T follicular helper cell (primary cell): Measurements from ENCODE around the gene IPPK.
"Not testable (repeated sequence)": the region's sequence is repeated elsewhere in the genome, so short reads cannot be mapped to it uniquely, and the experiment has no call there.

Experiments
- DNase-seq: peaks from one replicate; pipeline ENCODE4 v3.0.0-alpha.2; 2020; ENCODE audit warnings: low read depth

IPPK gene

DNA sequence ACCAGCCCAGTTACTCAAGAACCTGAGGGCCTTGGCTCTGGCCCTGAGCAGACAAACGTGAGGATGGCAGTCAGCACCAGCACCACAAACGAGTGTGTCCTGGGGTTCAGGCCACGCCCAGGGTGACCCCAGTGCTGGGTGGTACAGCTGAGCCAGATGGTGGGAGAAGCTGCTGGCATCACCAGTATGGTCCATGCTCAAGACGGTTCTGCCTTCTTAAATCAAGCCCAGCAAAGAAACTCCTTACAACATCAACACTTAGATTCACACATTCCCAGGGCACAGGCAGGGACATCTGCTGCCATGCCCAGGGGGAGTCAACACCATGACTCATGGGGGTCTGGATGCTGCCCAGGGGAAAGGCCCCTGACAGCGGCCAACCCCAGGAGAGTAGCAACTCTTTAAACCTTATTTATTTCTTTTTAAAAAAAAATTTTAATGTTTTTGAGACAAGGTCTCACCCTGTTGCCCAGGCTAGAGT is 31.3 kb downstream of the IPPK start:
- no peak for DNase-seq

DNA sequence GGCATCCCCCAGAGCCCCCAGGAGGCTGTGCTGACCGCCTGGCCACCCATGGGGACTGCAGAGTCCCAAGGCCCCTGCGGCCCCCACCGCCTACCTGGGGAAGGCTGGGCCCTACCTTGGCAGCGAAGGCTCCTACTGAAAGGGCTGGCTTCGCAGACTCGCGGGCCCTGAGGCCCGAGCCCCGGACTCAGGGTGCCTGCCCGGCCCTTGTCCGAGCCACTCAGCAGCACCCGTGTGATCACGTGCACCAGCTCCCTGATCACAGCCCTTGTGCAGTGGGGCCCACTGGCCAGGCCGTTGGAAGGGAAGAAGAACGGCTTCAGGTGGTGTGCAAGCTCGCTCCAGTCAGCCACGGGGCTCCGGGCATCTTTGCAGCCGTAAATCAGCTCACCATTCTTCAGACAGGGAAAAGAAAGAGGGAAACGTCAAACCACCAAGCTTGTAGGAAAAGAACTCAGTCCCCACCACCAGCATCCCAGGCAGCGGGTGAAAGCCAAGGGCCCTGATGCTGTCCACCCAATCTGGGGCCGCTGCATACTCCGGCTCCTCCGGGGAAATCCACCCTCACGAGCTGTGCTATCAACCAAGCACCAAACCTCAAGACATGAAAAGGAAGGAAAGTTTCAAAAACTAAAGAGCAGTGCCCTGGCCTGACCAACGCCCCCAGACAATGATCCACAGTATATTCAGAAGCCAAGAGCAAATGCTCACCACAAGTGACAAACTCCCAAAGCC is 31.9 kb downstream of the IPPK start:
- no peak for DNase-seq

DNA sequence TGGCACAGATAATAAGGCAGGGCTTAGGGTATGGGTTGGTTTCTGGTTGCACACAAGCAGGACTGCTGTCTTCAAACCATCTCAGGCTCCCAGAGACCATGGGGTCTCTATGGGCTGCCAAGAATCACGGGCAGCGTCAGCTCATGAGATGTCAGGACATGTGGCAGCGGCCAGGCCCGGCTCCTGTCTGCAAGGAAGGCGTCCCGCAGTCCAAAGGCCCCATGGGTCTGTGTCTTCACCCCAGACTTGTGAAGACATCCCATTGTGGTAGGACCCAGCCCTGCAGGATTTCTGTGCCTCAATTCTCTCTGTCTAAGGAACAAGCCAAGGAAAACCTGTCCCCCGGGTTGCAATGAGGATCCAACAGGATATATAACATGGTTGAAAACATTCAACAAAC is 32.6 kb downstream of the IPPK start:
- no peak for DNase-seq

DNA sequence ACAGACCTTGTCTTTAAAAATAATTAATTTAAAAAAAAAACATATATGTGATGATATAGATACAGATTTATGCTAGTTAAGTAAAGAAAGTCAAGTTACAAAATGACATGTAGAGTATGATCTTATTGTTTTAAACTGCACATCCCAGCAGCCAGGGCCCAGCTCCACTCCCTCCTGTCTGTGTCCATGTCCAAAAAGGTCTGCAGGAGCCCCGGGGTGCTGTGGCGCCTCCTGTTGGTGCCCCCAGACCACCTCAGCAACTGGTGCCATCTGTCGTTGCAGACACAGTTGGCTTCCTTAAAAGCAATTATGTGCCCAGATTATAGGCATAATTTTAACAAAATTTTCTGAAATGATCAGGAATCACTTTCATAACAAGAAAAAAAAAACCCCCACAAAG is 33.3 kb downstream of the IPPK start:
- no peak for DNase-seq

DNA sequence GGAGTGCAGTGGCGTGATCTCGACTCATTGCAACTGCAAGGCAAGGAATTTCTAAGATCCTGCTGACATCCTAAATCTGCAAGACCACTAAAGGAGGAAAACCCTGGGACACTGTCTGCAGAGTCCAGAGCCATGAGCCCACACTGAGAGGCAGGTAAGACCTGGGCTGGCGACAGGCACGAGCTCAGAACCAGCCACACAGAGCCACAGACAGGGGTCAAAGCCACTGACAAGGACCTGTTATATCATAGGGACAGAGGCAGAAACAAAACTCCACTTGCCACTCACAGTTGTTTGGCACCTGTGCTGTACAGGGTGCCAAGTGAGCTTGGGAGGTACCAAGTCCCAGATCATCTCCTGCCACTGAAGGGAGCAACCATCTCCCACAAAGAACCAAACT is 34.2 kb downstream of the IPPK start:
- no peak for DNase-seq

DNA sequence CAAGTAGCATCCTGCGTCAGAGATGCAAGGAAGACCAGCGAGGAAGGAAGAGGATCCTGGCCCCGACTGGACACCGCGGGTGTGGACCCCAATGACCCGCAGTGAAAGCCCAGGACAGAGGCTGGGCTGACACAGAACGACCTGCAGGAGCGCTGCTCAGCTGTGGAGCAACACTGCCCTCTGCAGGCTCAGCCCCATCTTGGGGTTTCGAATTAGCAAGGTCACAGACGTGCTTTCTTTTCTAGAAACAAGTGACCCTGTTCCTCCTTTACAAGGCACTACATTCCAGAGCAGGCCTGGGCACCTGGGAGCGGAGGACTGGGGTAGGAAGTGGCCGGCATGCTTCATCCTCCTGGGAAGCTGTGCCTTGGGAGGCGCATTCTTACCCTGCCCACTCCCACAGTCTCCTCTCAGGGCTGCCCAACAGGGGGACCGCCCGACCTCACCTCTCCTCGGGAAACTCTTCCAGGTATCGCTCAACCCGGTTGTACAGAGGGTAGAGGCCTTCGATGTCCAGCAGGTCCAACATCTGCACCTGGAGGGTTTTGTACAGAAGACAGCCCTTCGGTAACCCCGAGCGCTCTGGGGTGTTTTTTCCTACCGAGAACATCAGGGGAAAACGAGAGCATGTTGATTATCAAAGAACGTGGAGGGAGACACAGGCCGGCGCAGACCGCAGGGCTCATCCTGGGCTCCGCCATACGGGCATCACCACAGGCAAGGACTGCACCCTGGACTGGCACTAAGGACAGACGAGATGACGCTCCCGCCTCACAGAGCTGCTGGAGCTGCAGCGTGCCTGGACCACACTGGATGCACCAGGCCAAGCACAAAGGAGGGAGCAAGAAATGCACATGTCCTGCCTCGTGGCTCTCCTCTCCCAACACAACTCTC is 35.0 kb downstream of the IPPK start:
- DNase-seq, result peak; percentile 44

DNA sequence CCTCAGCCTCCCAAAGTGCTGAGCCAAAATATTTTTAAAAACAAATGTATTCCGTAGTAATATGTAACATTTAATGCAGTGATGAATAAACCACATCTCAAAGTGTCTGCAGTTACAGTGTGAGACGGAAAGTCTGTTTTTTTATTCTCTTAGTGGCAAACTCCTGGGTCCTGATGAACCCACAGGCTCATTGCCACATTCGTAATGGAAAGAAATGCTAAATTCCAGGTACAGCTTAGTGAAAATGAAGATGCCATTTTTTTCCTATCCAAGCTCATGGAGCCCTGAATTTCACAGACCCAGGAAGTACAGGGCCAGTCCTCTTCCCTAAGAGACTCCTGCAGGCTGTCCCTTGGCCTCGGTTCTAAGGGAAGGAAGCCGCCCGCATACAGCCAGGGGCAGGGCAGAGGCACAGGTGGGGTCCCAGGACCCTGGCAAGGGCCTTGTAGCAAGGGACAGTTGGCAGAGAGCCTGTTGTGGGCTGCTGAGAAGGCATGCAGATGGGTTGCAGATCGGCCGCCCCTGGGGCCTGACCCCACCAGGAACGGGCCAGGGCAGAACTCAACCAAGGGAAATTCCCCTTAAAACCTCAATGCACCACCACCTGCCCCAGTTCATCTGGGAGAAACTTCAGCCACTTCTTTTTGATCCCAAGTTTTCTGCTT is 36.2 kb downstream of the IPPK start:
- no peak for DNase-seq

DNA sequence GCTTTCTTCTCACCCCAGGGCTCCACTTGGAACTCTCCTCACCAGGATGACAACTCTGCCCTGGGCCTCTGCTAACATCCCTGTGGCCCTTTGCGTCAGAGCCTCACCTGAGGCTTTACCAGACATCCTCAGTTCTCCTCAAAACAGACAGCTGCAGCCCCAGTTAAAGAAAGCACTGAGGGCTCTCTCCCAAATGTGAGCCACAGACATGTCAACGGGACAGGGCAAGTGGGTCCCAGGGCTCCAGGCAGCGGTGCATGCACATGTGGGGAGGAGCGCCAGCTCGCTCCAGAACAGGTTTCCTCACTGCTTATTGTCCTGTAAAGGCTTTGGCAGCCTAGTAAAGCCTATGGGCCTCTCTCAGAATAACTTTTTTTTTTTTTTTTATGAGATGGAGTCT is 37.3 kb downstream of the IPPK start:
- DNase-seq, result no peak

DNA sequence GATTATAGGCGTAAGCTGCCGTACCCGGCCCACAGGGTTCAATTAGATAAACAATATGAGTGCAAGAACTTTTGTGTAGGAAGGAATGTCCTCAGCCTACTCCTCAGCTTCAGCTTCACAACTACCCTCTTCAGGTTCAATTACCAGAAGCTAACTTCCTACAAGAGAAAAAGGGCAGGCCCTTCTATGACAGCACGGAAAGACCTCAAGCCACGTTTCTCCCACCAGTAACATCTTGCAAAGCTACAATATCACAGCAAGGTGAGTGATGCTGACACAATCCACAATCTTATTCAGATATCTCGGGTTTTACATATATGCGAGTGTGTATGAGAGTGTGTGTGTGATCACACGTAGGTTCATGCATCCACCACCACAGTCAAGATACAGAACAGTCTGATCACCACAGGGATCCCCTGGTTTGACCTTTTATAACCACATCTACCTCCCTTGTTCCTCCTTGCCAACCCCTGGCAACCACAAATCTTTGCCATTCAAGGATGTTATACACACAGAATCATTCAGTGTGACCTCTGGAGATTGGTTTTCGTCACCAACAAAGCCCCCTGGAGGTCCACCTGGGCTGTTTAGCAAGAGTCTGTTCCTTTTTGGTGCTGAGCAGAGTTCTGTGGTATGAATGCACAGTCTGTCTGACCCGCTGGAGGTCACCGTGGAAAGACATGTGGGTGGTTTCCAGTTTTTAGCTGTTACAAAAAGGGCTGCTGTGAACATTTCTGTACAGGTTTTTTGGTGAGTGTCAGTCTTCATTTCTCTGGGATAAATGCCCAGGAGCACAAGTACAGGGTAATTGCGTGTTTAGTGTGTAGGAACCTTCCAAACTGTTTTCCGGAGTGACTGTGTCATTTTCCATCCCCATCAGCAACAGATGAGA is 38.2 kb downstream of the IPPK start:
- no peak for DNase-seq

DNA sequence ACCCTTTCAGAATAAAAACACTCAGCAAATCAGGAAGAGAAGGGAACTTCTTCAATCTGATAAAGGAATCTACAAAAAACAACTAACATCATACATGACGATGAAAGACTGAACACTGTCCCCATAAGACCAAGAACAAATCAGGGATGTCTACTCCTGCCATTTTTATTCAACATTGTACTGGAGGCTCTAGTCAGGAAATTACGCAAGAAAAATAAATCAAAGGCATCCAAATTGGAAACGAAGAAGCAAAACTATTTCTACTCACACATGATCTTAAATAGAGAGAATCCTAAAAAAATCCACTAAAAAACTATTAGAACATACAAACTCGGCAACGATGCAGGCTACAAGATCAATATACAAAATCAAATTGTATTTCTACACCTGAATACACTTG is 42.3 kb downstream of the IPPK start:
- DNase-seq, result no peak

DNA sequence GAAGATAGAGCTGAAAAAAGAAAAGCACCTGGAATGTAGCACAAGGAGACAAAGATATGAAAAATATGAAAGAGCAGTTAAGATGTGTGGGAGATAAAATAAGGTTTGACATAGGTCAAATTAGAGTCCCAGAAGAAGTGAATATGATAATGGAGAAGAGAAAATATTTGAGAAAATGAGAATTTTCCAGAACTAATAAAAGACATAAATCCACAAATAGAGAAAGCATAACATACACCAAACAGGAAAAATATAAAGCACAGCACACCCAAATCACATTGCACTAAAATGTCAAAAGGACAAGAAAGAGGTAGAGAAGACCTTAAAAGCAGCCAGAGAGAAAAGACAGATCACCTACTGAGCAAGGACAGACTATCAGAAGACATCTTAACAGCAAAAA is 43.4 kb downstream of the IPPK start:
- DNase-seq, result no peak

DNA sequence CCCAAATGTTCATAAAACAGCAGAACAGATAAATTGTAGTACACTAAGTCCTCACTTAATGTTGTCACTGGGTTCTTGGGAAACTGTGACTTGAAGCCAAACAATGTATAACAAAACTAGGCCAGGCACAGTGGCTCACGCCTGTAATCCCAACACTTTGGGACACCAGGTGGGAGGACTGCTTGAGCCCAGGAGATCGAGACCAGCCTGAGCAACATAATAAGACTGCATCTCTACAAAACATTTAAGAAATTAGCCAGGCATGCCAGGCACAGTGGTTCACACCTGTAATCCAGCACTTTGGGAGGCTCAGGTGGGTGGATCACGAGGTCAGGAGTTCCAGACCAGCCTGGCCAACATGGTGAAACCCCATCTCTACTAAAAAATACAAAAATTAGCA is 46.0 kb downstream of the IPPK start:
- DNase-seq, result not testable (repeated sequence)

DNA sequence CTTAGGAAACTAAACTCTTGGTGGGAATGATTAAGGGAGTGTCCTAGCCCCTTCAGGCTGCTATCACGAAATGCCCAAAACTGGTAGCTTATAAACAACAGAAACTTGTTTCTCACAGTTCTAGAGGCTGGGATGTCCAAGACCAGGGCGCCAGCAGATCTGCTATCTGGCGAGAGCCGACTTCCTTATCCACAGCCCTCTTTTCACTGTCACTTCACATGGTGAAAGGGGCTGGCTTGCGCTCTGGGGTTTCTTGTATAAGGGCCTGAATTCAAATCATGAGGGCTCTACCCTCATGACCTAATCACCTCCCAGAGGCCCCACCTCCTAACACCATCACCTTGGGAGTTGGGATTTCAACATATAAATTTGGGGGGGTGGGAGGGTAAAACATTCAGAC is 49.1 kb downstream of the IPPK start:
- no peak for DNase-seq

DNA sequence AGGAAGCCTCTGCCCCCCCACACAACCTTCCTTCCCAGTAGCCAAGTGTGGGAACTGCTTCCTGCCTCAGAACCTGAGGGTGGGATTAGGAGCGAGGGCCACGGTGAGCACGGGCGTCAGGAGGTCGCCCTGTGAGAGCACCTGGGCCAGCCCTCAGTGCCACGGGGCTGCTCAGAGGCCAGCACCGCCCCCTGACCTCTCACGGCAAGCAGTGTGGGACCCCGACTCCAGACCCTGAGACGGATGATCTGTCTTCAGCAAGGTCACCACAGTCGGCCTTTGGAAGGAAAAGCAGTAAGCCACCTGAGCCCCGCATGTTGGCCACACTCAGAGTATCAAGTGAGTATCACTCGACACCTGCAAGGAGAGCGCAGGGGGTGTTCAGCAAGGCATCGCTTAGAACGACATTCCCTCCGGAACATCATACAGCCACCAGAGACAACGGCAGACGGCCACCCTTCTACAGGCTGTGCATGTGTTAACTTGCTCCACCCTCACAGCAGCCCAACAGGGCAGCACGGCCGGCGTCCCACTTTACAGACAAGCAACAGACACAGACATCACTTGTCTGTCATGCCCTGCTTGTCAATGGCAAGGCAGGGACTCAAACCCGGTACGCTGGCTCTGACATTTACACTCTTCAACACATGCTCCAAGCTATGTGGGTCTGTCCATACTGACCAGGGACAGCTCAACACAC is 50.2 kb downstream of the IPPK start:
- DNase-seq, result no peak

DNA sequence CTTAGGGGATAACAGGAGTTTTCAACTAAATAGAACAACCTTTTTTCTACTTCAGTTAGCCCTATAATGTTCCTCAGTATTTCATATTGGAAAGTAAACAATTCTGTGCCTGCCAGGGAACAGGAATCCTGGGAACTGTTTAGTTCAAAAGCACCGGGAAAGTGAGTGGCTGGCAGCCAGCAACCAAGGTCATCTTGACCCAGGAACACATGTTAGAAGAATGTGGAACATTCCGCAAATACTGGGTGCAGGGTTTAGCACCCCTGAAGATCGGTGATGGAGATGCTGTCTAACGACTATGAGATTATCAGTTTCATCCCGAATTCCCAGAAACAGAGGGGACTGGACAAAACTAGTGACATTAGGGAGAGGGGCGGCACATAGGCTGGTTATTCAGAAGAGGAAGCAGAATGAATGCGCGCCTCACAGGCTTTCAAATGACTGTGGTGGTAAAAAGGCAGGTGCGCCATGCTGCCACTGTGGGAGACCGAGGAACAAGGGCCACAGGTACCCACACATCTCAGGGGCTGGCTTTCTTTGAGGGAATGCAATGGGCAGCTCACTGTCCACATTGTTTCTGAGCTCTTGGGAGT is 51.2 kb downstream of the IPPK start:
- DNase-seq, result no peak

DNA sequence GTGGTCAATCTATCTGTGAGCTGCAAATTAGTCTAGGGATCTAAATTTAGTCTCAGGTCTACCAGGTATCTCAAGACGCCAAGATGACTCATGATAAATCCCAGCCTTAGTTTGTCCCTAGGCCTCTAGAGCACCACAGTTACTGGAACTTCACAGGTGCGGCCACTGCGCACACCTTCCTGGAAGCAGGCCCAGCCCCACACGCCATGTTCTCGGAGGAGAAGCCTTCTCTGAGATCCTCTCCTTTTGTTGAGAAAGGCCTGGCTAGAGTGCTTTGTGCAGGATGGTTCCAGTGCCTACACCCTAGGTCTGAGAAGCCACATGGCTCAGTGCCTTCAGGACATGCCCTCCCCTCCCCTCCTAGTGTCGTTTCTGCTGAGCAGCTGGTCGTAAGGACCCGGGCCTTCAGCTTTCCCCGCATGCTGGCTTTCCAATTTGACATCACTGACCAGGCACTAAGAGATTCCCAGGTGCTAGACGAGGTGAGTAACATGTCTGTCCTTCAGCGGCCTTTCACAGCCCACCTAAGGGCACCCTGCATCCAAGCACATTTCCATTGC is 51.9 kb downstream of the IPPK start:
- DNase-seq, result no peak

DNA sequence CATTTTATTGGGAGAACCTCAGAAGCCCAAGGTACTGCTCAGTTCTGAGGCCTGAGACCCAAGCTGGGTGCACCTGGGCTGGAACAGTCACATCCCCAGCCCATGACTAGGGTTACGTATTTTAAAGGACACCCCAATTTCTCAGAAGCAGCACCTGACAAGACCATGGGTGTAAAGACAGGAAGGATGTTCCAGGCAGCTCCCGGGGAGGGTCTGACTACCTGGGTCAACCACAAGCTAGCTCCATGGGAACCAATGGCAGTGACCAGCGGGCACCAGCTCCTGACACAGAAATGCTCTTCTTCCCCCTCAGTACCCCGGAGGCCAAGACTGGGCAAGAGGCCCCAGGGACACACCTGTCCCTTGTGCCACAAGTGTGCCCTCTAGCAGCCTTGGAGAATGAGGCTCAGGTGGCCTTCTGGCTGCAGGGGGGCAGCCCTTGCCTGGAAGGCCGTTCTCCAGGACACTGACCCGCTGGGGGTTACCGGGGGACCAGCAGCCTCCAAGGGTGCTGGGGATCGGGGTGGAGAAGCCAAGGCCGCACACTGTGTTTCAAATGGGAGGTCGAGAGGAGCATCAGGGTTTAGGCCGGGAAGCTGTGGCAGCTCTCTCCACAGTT is 52.6 kb downstream of the IPPK start:
- DNase-seq, result no peak

DNA sequence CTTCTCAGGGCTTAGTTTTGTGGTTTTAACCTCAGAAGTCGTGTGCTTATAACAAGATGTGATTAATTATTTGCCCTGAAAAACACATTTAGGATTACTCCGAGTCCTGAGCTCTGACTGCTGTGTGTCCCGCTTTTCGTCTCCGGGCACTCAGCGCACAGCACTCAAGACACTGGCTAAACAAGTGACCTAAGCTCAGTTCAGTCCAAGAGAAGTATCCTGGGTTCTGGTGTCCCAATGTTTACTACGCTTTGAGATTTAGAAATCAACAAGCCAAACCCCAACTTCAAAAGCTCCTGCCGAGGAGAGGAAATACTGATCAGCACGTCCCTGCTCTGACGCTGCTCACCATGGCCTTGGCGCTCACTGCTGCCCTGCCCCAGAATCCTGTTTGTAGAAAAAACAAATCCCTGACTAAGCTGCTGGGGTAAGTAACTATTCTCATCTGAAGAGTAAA is 53.2 kb downstream of the IPPK start:
- no peak for DNase-seq

DNA sequence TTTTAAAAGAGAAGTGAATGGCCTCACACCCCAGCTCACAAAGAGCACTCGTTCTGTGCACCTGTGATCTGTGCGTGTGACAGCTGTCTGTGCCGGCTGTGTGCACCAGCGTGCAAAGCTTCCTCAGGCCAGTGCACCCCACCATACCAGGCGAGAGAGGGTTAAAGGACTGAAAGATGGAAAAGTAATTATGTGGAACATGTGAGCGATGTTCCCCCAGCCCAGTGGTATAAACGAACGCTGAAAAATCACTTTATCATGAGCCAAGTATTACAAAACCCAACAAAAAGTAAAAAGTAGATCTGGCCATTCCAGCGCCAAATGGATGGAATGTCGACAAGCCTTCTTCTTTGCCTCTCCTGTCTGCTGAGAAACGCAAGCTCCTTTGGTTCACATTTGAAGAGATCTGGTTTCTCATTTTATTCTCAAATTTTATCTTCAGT is 53.7 kb downstream of the IPPK start:
- no peak for DNase-seq

DNA sequence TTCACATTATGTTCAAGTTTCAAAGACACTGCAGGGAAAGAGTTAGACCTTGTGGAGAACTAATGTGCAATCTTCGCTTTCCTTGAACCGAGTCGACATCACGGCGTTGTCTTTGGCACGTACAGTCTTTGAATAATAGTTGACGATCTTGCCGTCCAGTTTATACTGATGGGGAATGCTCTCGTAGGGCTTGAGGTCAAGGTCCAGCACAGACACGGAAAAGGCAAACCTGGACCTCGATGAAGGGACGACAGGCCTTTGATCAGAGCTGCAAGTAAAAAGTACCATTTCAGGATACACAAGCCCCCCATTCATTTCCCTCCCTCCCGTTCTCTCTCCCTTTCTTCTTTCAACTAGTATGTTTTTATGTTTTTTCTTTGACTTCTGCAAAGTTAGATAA is 54.1 kb downstream of the IPPK start:
- DNase-seq, result no peak
